ENCODE results near the gene SLF1. TPM values are rescaled to one million over a fixed set of nuclear protein-coding genes. Genes with fewer than 3 reads are reported as not detected.

The SLF1 gene
- total RNA-seq, 8 experiments from 2014 or later = 2.1 to 13.5 (median 9.1) TPM

DNA sequence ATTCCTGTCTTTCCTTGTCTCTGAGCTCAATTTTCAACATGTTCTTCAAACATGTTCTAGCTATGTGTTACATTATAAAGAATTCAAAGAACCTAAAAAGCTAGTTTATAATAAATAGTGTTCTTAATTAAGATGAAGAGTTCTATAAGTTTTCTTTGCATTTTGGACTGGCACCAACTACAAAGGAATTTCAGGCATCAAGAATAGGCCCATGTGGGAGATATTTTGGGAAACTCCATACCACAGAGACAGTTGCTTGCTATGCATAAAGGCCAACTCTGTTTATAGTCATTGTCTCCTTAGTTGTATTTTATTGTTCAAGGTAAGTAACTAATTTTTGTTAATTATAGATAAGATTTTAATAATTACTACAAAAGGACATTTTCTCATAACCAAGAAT is 4.5 kb downstream of the SLF1 start:
- Histone ChIP-seq H3K4me3 (no peak overlapping the region), H3K27ac (no peak overlapping the region), H3K4me1 (replicated peaks in 1 of 2) (peaks cover 7 to 10% of the 10 kb centered on the region in 2 donors)
- in situ Hi-C loops (cut with MboI; ENCODE audit: low pct_unique_long_range_greater_than_20kb in 2 of 9, low sequenced_read_pairs in 9 of 9, unreplicated experiment in 9 of 9) = no loop called here
- ATAC-seq (replicated peaks in 6 of 8) = no peak

- peaks cover 7 to 10% of the 10 kb centered on the region in 2 donors for H3K4me1 ChIP-seq (replicated peaks in 1 of 2)
- 75 to 100% (median 95%) methylated on average over 1 to 2 of the region's 2 CpGs for WGBS, 10 experiments
- H3K4me3 ChIP-seq = no peak overlapping the region
- H3K27ac ChIP-seq = no peak overlapping the region
- ATAC-seq (replicated peaks in 6 of 8) = no peak
- in situ Hi-C loops (cut with MboI; ENCODE audit: low pct_unique_long_range_greater_than_20kb in 2 of 9, low sequenced_read_pairs in 9 of 9, unreplicated experiment in 9 of 9) = no loop called here
Measured at GRCh38 chr5:94623877-94624276, 5.4 kb downstream of the SLF1 start.

DNA sequence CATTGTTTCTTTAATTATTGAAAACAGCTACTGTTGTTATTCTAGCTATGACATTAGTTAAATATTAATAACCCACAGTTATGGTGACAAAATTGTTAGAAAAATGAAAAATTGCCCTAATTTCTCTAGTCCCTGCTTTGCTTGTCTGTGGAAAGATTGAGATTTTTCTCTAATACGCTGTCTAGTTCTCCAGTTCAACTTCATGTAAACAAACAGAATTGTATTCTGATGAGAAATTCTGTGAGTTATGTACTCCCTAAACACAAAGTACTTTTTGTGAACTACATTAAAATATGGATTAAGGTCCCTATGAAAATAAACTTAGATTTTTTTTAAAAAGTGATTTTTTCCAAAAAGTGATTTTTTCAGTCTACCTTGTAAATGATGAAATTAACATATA is 8.7 kb downstream of the SLF1 start:
- H3K27ac ChIP-seq = no peak overlapping the region
- in situ Hi-C loops (cut with MboI; ENCODE audit: low pct_unique_long_range_greater_than_20kb in 2 of 9, low sequenced_read_pairs in 9 of 9, unreplicated experiment in 9 of 9) = no loop called here
- H3K4me1 ChIP-seq (replicated peaks in 1 of 2) = no peaks in the 10 kb centered on the region
- ATAC-seq (replicated peaks in 6 of 8) = no peak
- 82 to 100% (median 100%) methylated on average over 1 of the region's 1 CpG; no CpG with 5 or more reads in 3 of the 10 experiments for WGBS, 10 experiments
- H3K4me3 ChIP-seq = no peak overlapping the region

DNA sequence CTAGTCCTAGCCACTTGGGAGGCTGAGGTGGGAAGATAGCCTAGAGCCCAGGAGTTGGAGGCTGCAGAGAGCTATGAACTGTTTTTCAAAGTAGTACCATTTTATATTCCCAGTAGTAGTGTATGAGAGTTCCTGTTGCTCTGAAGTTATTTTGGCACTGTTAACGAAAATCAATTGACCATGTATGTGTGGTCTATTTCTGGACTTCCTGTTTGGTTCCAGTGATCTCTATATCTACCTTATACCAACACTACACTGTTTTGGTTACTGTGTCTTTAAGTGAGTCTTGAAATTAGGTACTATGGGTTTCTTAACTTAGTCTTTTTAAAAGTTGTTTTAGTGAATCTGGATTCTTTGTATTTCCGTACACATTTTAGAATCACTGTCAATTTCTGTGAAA is 13.6 kb downstream of the SLF1 start:
- Histone ChIP-seq H3K27ac (no peak overlapping the region), H3K4me1 (replicated peaks in 1 of 2) (no peaks in the 10 kb centered on the region), H3K4me3 (no peak overlapping the region)
- WGBS, 10 experiments = 93 to 100% (median 100%) methylated on average over 1 to 2 of the region's 2 CpGs; no CpG with 5 or more reads in 2 of the 10 experiments
- ATAC-seq (replicated peaks in 6 of 8) = no peak
- in situ Hi-C loops (cut with MboI; ENCODE audit: low pct_unique_long_range_greater_than_20kb in 2 of 9, low sequenced_read_pairs in 9 of 9, unreplicated experiment in 9 of 9) = no loop called here

DNA sequence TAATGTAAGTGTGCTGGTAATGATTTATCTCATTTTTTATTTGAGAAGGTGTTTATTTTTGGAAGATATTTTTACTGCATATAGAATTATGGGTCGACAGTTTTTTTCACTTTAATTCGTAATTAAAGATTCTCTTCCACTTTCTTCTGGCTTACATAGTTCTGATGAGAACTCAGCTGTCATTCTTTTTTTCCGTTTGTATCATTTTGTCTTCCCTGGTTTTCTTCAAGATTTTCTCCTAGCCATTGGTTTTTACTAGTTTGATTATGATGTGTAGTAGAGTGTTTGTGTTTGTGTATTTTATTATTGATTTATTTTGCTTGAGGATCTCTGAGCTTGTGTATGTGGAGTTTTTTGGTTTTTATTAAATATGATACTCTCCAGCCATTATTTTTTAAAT is 21.7 kb downstream of the SLF1 start:
- 87 to 100% (median 97%) methylated on average over 2 to 3 of the region's 3 CpGs for WGBS, 10 experiments
- no peak overlapping the region for H3K27ac ChIP-seq
- no peak for ATAC-seq (replicated peaks in 6 of 8)
- in situ Hi-C loops (cut with MboI; ENCODE audit: low pct_unique_long_range_greater_than_20kb in 2 of 9, low sequenced_read_pairs in 9 of 9, unreplicated experiment in 9 of 9) = no loop called here
- no peak overlapping the region for H3K4me3 ChIP-seq
- no peaks in the 10 kb centered on the region for H3K4me1 ChIP-seq (replicated peaks in 1 of 2)

GRCh38 chr5:94645053-94645452 is 26.6 kb downstream of the SLF1 start:
- in situ Hi-C loops (cut with MboI; ENCODE audit: low pct_unique_long_range_greater_than_20kb in 2 of 9, low sequenced_read_pairs in 9 of 9, unreplicated experiment in 9 of 9) = no loop called here
- no peak for ATAC-seq (replicated peaks in 6 of 8)
- 72 to 100% (median 100%) methylated on average over 1 to 3 of the region's 3 CpGs; no CpG with 5 or more reads in 3 of the 10 experiments for WGBS, 10 experiments
- Histone ChIP-seq H3K4me3 (no peak overlapping the region), H3K27ac (no peak overlapping the region), H3K4me1 (replicated peaks in 1 of 2) (no peaks in the 10 kb centered on the region)

DNA sequence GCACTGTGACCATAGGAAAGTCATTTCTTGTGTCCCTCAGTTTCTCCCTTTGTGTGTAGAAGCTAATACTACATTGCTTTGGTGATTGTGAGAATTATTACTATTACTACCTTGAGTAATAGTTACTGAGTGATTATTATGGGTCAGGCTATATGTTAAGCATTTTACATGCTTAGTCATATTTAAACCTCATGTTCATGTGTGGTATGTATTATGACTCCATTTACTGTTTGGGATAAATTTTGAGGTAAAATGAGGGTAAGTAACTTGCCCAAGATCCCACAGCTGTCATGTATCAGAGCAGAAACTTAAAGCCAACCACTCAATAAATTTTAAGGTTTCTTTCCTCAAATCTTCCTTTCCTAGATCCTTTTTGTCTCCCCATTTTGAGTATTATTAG is 28.3 kb downstream of the SLF1 start:
- H3K27ac ChIP-seq = no peak overlapping the region
- H3K4me1 ChIP-seq (replicated peaks in 1 of 2) = no peaks in the 10 kb centered on the region
- ATAC-seq (replicated peaks in 6 of 8) = no peak
- in situ Hi-C loops (cut with MboI; ENCODE audit: low pct_unique_long_range_greater_than_20kb in 2 of 9, low sequenced_read_pairs in 9 of 9, unreplicated experiment in 9 of 9) = no loop called here
- H3K4me3 ChIP-seq = no peak overlapping the region

- ATAC-seq (replicated peaks in 6 of 8) = no peak
- Histone ChIP-seq H3K4me1 (replicated peaks in 1 of 2) (no peaks in the 10 kb centered on the region), H3K27ac (no peak overlapping the region), H3K4me3 (no peak overlapping the region)
- in situ Hi-C loops (cut with MboI; ENCODE audit: low pct_unique_long_range_greater_than_20kb in 2 of 9, low sequenced_read_pairs in 9 of 9, unreplicated experiment in 9 of 9) = no loop called here
- WGBS, 10 experiments = 70 to 100% (median 100%) methylated on average over 1 of the region's 1 CpG; no CpG with 5 or more reads in 2 of the 10 experiments
Measured at GRCh38 chr5:94649874-94650273, 31.4 kb downstream of the SLF1 start.

GRCh38 chr5:94658272-94658671 is 39.8 kb downstream of the SLF1 start:
- no peak for ATAC-seq (replicated peaks in 6 of 8)
- H3K4me1 ChIP-seq (replicated peaks in 1 of 2) = no peaks in the 10 kb centered on the region
- H3K4me3 ChIP-seq = no peak overlapping the region
- in situ Hi-C loops (cut with MboI; ENCODE audit: low pct_unique_long_range_greater_than_20kb in 2 of 9, low sequenced_read_pairs in 9 of 9, unreplicated experiment in 9 of 9) = no loop called here
- H3K27ac ChIP-seq = no peak overlapping the region
- WGBS, 10 experiments = 83 to 100% (median 98%) methylated on average over 1 of the region's 1 CpG; no CpG with 5 or more reads in 2 of the 10 experiments

DNA sequence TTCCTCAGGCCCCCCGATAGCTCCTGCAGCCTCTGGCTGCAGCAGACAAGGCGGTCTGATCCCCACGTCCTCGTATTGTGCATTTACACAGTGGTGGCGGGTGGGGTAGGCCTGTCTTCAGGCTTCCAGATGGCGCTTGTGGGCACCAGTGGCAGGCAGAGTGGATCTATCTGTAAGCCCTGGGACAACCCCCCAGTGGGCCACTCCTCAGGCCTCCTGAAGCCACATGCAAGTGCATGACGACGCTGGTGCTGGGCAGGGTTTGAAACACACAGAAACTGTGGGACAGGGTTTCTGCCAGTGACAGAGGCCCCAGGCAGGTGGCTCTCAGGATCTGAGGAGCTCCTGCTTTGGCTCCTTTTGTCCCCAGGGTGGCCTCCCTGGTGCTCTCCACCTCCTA is 42.0 kb downstream of the SLF1 start:
- Histone ChIP-seq H3K4me1 (replicated peaks in 1 of 2) (no peaks in the 10 kb centered on the region), H3K4me3 (no peak overlapping the region), H3K27ac (no peak overlapping the region)
- in situ Hi-C loops (cut with MboI; ENCODE audit: low pct_unique_long_range_greater_than_20kb in 2 of 9, low sequenced_read_pairs in 9 of 9, unreplicated experiment in 9 of 9) = no loop called here
- no peak for ATAC-seq (replicated peaks in 6 of 8)
- 80 to 100% (median 100%) methylated on average over 1 to 4 of the region's 8 CpGs; no CpG with 5 or more reads in 6 of the 10 experiments for WGBS, 10 experiments

DNA sequence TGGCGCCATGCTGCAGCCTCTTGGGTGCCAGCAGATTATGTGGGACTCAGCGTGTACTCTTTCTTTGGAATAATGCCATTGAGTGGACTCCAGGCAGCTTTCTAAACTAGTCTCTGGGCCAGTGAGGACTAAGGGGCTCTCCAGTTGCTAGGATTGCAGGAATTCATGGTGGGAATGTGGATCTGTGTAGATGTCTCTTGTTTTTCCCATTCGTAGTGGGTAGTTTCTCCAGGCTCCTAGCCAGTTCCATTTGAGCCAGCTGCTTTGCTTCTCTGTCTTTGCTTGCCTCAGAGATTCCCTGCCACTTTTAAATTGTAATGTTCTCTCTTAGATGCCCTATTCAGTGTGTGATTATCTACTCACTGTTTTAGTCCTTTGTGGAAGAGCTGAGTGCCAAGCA is 42.6 kb downstream of the SLF1 start:
- in situ Hi-C loops (cut with MboI; ENCODE audit: low pct_unique_long_range_greater_than_20kb in 2 of 9, low sequenced_read_pairs in 9 of 9, unreplicated experiment in 9 of 9) = no loop called here
- H3K4me3 ChIP-seq = no peak overlapping the region
- WGBS, 10 experiments = 83 to 100% (median 100%) methylated on average over 1 of the region's 3 CpGs; no CpG with 5 or more reads in 7 of the 10 experiments
- no peaks in the 10 kb centered on the region for H3K4me1 ChIP-seq (replicated peaks in 1 of 2)
- H3K27ac ChIP-seq = no peak overlapping the region
- ATAC-seq (replicated peaks in 6 of 8) = peak in 1 of 8 experiments; percentile 86

DNA sequence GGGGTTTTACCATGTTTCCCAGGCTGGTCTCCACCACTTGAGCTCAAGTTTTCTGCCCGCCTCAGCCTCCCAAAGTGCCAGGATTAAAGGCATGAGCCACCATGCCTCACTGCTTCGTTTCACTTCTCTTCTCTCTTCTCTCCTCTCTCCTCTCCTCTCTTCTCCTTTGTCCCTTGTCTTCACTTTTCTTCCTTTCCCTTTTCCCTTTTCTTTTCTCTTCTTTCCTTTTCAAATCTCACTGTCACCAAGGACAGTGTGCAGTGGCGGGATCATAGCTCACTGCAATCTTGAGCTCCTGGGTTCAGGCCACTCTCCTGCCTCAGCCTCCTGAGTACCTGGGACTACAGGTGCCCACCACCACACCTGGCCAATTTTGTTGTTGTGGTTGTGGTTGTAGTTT is 49.5 kb downstream of the SLF1 start:
- no peaks in the 10 kb centered on the region for H3K4me1 ChIP-seq (replicated peaks in 1 of 2)
- WGBS, 10 experiments = 83 to 100% (median 90%) methylated on average over 2 to 3 of the region's 3 CpGs; no CpG with 5 or more reads in 1 of the 10 experiments
- no peak for ATAC-seq (replicated peaks in 6 of 8)
- H3K4me3 ChIP-seq = no peak overlapping the region
- in situ Hi-C loops (cut with MboI; ENCODE audit: low pct_unique_long_range_greater_than_20kb in 2 of 9, low sequenced_read_pairs in 9 of 9, unreplicated experiment in 9 of 9) = no loop called here
- H3K27ac ChIP-seq = no peak overlapping the region

DNA sequence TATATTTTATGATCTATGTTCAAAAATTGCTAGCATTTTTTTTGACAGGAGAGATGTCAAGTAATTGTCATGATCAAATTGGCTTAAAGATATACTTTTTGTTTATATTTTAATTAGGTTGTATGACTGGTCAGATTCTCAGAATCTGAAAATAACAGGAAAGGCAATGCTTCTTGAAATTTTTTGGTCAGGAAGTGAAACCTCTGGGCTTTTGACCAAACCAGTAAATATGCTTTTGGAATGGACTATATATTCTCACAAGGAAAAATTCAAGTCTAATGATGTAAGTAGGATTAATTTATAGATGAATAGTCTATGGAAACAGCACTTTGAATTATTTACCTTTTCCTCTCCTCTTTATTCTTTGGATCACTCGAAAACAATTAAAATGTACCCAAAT is 52.3 kb downstream of the SLF1 start:
- no peak for ATAC-seq (replicated peaks in 6 of 8)
- WGBS, 10 experiments = 60 to 100% (median 100%) methylated on average over 1 of the region's 1 CpG; no CpG with 5 or more reads in 1 of the 10 experiments
- H3K27ac ChIP-seq = no peak overlapping the region
- in situ Hi-C loops (cut with MboI; ENCODE audit: low pct_unique_long_range_greater_than_20kb in 2 of 9, low sequenced_read_pairs in 9 of 9, unreplicated experiment in 9 of 9) = no loop called here
- H3K4me1 ChIP-seq (replicated peaks in 1 of 2) = no peaks in the 10 kb centered on the region
- H3K4me3 ChIP-seq = no peak overlapping the region

DNA sequence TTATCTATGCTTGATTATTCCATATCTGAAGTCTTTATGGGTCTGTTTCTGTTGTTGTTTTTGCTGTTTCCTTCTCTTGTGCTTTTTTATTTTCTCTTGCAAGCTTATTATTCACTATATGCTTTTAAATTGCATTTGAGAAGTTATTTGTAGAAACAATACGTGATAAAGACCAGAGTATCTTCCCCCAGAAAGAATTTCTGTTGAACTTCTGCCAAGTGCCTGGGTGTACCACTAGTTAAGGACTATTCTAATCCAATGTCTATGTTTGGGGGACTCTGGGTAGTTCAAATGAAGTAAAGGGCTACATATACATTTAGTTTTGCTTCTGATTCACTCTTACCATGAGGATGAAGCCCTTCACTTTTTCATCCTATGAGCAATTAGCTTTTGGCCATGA is 54.3 kb downstream of the SLF1 start:
- in situ Hi-C loops (cut with MboI; ENCODE audit: low pct_unique_long_range_greater_than_20kb in 2 of 9, low sequenced_read_pairs in 9 of 9, unreplicated experiment in 9 of 9) = no loop called here
- Histone ChIP-seq H3K27ac (no peak overlapping the region), H3K4me3 (no peak overlapping the region), H3K4me1 (replicated peaks in 1 of 2) (no peaks in the 10 kb centered on the region)
- ATAC-seq (replicated peaks in 6 of 8) = no peak
- 40 to 100% (median 85%) methylated on average over 1 of the region's 1 CpG; no CpG with 5 or more reads in 2 of the 10 experiments for WGBS, 10 experiments

All from motor neuron (in vitro differentiated cells).